CD4-positive, alpha-beta memory T cell (primary cell): ENCODE data around the gene TTLL11. TPM values are rescaled to one million over a fixed set of nuclear protein-coding genes. Genes with fewer than 3 reads are reported as not detected.

Source experiments
- CTCF ChIA-PET: fragments of 350-600 bp; sonication (Branson Sonifier 250); formaldehyde crosslinking; loops from one replicate; lab custom pipeline; 2021; ENCODE audit warnings: inconsistent platforms; ENCODE audit not compliant: partially characterized antibody; lab: Charles Lee
- POLR2A ChIA-PET: fragments of 350-600 bp; sonication (Branson Sonifier 250); formaldehyde crosslinking; loops from one replicate; lab custom pipeline; 2021; ENCODE audit not compliant: partially characterized antibody; lab: Charles Lee
- DNase-seq, 5 donors: peaks; one replicate each; pipeline versions ENCODE4 v3.0.0 to v3.0.0-alpha.2; 2020 to 2022; ENCODE audit warnings: mixed read lengths in 1 of 5
- H3K27ac ChIP-seq: one replicate; pipeline ENCODE4 v1.7.0; 2013; ENCODE audit warnings: low read depth, low read length
- H3K27me3 ChIP-seq: 2 replicates; pipeline ENCODE4 v1.7.0; 2013; ENCODE audit warnings: mild to moderate bottlenecking, low read length, moderate library complexity; ENCODE audit not compliant: insufficient read depth
- H3K36me3 ChIP-seq: 2 replicates; pipeline ENCODE4 v1.7.0; 2013; ENCODE audit warnings: mild to moderate bottlenecking, low read length, moderate library complexity; ENCODE audit not compliant: insufficient read depth
- H3K4me1 ChIP-seq: 2 replicates; pipeline ENCODE4 v1.7.0; 2013; ENCODE audit warnings: mild to moderate bottlenecking, low read length, moderate library complexity; ENCODE audit not compliant: insufficient read depth
- H3K4me3 ChIP-seq, 2 donors: one replicate each; pipeline ENCODE4 v1.7.0; 2013; ENCODE audit warnings: low read length in 2 of 2, mild to moderate bottlenecking in 1 of 2
- H3K9me3 ChIP-seq, 2 donors: one replicate each; pipeline ENCODE4 v1.7.0; 2013; ENCODE audit warnings: low read length in 2 of 2, control low read depth in 1 of 2; ENCODE audit not compliant: control insufficient read depth in 1 of 2
- H3K27ac Mint-ChIP-seq, 7 donors: one replicate each; pipeline ENCODE4 v1.8.0; 2020 to 2021; ENCODE audit warnings: mixed read lengths in 7 of 7, mild to moderate bottlenecking in 6 of 7, inconsistent platforms in 3 of 7, moderate library complexity in 3 of 7
- H3K27me3 Mint-ChIP-seq, 2 donors: one replicate each; pipeline ENCODE4 v1.8.0; 2020 to 2021; ENCODE audit warnings: mixed read lengths in 2 of 2
- H3K36me3 Mint-ChIP-seq, 2 donors: one replicate each; pipeline ENCODE4 v1.8.0; 2020 to 2021; ENCODE audit warnings: mixed read lengths in 2 of 2, inconsistent platforms in 1 of 2, mild to moderate bottlenecking in 1 of 2
- H3K4me1 Mint-ChIP-seq, 4 donors: one replicate each; pipeline ENCODE4 v1.8.0; 2020 to 2021; ENCODE audit warnings: mixed read lengths in 4 of 4, mild to moderate bottlenecking in 1 of 4
- H3K4me3 Mint-ChIP-seq, 8 donors: one replicate each; pipeline ENCODE4 v1.8.0; 2020 to 2021; ENCODE audit warnings: mixed read lengths in 8 of 8, mild to moderate bottlenecking in 7 of 8, moderate library complexity in 6 of 8, inconsistent platforms in 3 of 8
- H3K9me3 Mint-ChIP-seq, 8 donors: one replicate each; pipeline ENCODE4 v1.8.0; 2020 to 2021; ENCODE audit warnings: mixed read lengths in 8 of 8, mild to moderate bottlenecking in 5 of 8, inconsistent platforms in 3 of 8, moderate library complexity in 1 of 8
- intact Hi-C: fragments of 100-400 bp; cut with micrococcal nuclease; formaldehyde crosslinking; loops from one replicate; pipeline ENCODE4 v1.15.1; 2023
- polyA plus RNA-seq, 2 donors: library from polyadenylated mRNA; unstranded; fragments of 300-500 nt; fragmentation: Illumina TruSeq; gene quantifications; one replicate each; pipeline ENCODE4 v1.2.3, GENCODE V29; 2021
- total RNA-seq, 2 experiments: library from RNA; stranded (reverse); gene quantifications; one replicate each; pipeline ENCODE4 v1.2.3, GENCODE V29; 2021

TTLL11 gene
- total and polyA plus RNA-seq, 4 experiments from 2014 or later = 2.7 to 7.8 (median 3.1) TPM

GRCh38 chr9:121868626-121869025 lies 224.5 kb downstream of the TTLL11 start:
- Histone ChIP-seq H3K36me3 (no peaks in the 10 kb centered on the region), H3K4me1 (no peaks in the 10 kb centered on the region), H3K27ac (no peak overlapping the region), H3K4me3 (no peak overlapping the region), H3K9me3 (no peaks in the 10 kb centered on the region), H3K27me3 (no peaks in the 10 kb centered on the region)
- H3K4me1 Mint-ChIP-seq = no peaks in the 10 kb centered on the region
- peaks cover 0 to 12% of the 10 kb centered on the region in 2 donors for H3K36me3 Mint-ChIP-seq
- H3K4me3 Mint-ChIP-seq = no peak overlapping the region
- CTCF ChIA-PET = no interaction called here
- H3K27ac Mint-ChIP-seq = no peak overlapping the region
- no peaks in the 10 kb centered on the region for H3K9me3 Mint-ChIP-seq
- no peak for DNase-seq
- POLR2A ChIA-PET = no interaction called here
- intact Hi-C loops = no loop called here
- H3K27me3 Mint-ChIP-seq = no peaks in the 10 kb centered on the region

DNA sequence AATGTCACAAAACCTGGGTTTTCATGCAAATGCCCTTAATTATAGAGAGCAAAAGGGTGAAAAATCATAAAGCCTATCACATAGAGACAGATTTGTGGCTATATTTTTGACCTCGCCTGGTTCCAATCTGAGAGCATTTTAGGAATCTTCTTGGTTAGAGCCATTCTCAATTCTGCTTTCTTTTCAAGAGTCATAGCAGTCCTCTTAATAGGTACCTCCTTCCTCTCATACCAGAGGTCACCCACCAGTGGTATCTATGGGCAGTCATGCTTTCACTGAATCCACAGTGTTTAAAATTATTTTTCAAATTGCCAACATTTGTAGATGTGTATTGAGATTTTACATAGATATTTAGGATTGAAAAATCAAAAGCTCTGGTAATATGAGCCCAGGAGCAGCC lies 226.2 kb downstream of the TTLL11 start:
- no peaks in the 10 kb centered on the region for H3K27me3 Mint-ChIP-seq
- no peak overlapping the region for H3K4me3 Mint-ChIP-seq
- no peaks in the 10 kb centered on the region for H3K9me3 Mint-ChIP-seq
- DNase-seq = no peak
- H3K27ac ChIP-seq = no peak overlapping the region
- H3K27ac Mint-ChIP-seq = no peak overlapping the region
- no peaks in the 10 kb centered on the region for H3K27me3 ChIP-seq
- POLR2A ChIA-PET = no interaction called here
- H3K4me1 Mint-ChIP-seq = no peaks in the 10 kb centered on the region
- no peak overlapping the region for H3K4me3 ChIP-seq
- no peaks in the 10 kb centered on the region for H3K36me3 ChIP-seq
- CTCF ChIA-PET = no interaction called here
- H3K36me3 Mint-ChIP-seq = peaks cover 0 to 12% of the 10 kb centered on the region in 2 donors
- no peaks in the 10 kb centered on the region for H3K4me1 ChIP-seq
- H3K9me3 ChIP-seq = no peaks in the 10 kb centered on the region
- intact Hi-C loops = no loop called here

DNA sequence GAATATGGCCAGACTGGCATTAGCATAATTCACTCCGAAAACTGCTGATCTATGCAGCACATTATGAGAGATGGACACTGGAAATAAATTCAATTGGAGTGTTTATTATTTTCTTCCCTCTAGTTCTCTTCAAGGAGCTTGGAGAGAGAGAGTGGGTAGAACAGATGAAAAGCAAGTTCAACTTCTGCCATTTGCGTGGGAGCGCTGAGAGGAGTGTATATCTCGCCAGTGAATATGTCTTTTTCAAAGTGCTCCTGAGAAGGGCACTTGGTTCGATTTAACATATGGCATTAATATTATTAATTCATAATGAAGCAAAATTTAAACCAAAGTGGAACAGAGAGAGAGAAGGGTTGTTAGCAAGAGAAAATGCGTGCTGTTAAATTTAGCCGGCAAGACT lies 227.2 kb downstream of the TTLL11 start:
- H3K27me3 ChIP-seq = no peaks in the 10 kb centered on the region
- CTCF ChIA-PET = no interaction called here
- H3K36me3 ChIP-seq = no peaks in the 10 kb centered on the region
- POLR2A ChIA-PET = no interaction called here
- H3K4me3 Mint-ChIP-seq = no peak overlapping the region
- no peak overlapping the region for H3K4me3 ChIP-seq
- H3K27me3 Mint-ChIP-seq = no peaks in the 10 kb centered on the region
- H3K4me1 ChIP-seq = no peaks in the 10 kb centered on the region
- H3K4me1 Mint-ChIP-seq = no peaks in the 10 kb centered on the region
- no peak for DNase-seq
- no peak overlapping the region for H3K27ac Mint-ChIP-seq
- H3K36me3 Mint-ChIP-seq = peaks cover 0 to 12% of the 10 kb centered on the region in 2 donors
- intact Hi-C loops = no loop called here
- no peaks in the 10 kb centered on the region for H3K9me3 Mint-ChIP-seq
- no peak overlapping the region for H3K27ac ChIP-seq
- no peaks in the 10 kb centered on the region for H3K9me3 ChIP-seq

- Histone ChIP-seq H3K36me3 (no peaks in the 10 kb centered on the region), H3K27ac (no peak overlapping the region), H3K4me1 (no peaks in the 10 kb centered on the region), H3K4me3 (no peak overlapping the region), H3K9me3 (no peaks in the 10 kb centered on the region), H3K27me3 (no peaks in the 10 kb centered on the region)
- Mint-ChIP-seq H3K36me3 (peaks cover 0 to 7% of the 10 kb centered on the region in 2 donors), H3K27me3 (no peaks in the 10 kb centered on the region), H3K9me3 (no peaks in the 10 kb centered on the region), H3K4me1 (no peaks in the 10 kb centered on the region), H3K4me3 (no peak overlapping the region), H3K27ac (no peak overlapping the region)
- intact Hi-C loops = no loop called here
- POLR2A ChIA-PET = no interaction called here
- no peak for DNase-seq
- CTCF ChIA-PET = no interaction called here
Measured at GRCh38 chr9:121865060-121865459, 228.0 kb downstream of the TTLL11 start.

- Mint-ChIP-seq H3K9me3 (no peaks in the 10 kb centered on the region), H3K27ac (no peak overlapping the region), H3K27me3 (no peaks in the 10 kb centered on the region), H3K4me3 (no peak overlapping the region), H3K4me1 (no peaks in the 10 kb centered on the region), H3K36me3 (peaks cover 0 to 10% of the 10 kb centered on the region in 2 donors)
- Histone ChIP-seq H3K27ac (no peak overlapping the region), H3K36me3 (no peaks in the 10 kb centered on the region), H3K27me3 (no peaks in the 10 kb centered on the region), H3K4me1 (no peaks in the 10 kb centered on the region), H3K4me3 (no peak overlapping the region), H3K9me3 (no peaks in the 10 kb centered on the region)
- ChIA-PET CTCF (no interaction called here), POLR2A (no interaction called here)
- intact Hi-C loops = no loop called here
- DNase-seq = no peak
Measured at GRCh38 chr9:121863955-121864354, 229.2 kb downstream of the TTLL11 start.

DNA sequence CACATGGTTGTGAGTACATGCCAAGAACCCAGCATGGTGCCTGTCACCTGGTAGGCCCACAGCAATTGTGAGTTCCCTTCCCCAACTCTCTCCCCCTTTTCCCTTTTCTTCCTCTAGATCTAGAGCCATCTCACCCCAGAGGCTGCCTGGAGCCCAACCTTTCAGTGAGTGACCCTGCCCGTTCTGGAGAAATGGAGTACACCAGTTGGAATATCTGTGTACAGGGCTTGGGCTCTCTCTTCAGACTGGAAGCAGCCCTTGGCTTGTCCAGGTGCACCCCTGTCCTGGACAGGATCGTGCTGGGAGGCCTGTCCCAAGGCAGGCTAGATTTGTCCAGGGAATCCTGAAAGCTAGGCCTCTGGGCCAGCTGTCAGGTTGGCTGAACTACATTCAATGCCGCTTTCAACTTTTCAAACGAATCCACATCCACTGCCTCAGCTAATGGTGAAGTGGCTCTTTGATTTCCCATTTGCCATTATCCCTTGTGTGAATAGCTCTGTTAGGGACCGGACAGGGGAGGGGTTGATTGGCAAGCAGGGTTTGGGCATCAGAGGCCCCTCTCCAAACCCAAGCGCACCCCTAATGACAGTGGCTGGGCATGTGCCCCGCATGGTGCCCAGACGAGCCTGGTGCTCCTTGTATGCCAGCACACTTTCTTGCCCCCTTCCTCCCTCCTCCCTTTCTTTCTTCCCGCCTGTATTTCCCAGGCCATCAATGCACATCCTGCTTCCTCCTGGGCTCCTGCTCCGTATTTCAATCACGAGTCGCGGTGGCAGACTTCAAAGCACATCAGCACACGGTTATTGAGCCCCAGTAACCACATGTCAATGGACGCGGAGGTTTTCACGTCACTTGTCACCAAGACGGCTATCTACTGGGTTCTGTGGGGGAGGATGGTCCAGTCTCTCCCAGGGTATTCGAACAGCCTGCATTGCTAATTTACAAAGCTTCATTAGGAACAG lies 230.5 kb downstream of the TTLL11 start:
- H3K27ac Mint-ChIP-seq = no peak overlapping the region
- H3K4me1 Mint-ChIP-seq = no peaks in the 10 kb centered on the region
- H3K36me3 Mint-ChIP-seq = peaks cover 0 to 4% of the 10 kb centered on the region in 2 donors
- Histone ChIP-seq H3K4me1 (no peaks in the 10 kb centered on the region), H3K27ac (no peak overlapping the region), H3K36me3 (no peaks in the 10 kb centered on the region), H3K4me3 (no peak overlapping the region), H3K27me3 (no peaks in the 10 kb centered on the region), H3K9me3 (no peaks in the 10 kb centered on the region)
- POLR2A ChIA-PET = no interaction called here
- DNase-seq = no peak
- intact Hi-C loops = no loop called here
- no peak overlapping the region for H3K4me3 Mint-ChIP-seq
- H3K27me3 Mint-ChIP-seq = no peaks in the 10 kb centered on the region
- CTCF ChIA-PET = no interaction called here
- H3K9me3 Mint-ChIP-seq = no peaks in the 10 kb centered on the region

DNA sequence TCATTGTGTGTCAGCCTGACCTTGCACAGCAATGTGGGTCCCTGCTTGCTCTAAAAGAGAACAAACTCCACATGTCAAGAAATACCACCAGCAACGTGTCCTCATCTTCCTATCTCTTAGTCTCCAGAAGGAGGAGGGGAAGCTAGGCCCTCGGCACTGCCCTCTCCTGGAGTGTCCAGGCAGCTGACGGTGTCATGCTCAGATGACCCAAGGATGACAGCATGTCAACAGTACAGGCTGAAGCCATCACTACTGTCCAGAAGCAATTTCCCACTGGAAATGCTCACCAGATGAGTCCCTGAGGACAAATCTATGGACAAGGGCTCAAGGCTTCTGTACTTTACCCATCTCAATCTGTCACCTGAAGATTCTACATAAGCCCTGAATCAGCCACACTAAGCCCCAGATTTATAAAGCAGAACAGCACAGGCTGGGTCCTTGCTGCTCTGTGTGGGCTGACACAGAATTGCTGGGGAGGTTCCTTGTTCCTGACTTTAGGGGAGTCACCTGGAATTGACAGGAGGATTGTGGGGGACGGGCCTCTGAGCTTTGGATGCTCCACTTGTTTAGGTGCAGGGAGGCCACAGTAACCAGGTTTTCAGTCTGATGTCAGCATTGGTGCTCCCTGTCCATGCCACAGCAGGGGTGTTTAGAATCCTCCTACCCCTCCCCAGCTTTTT lies 231.5 kb downstream of the TTLL11 start:
- Mint-ChIP-seq H3K36me3 (peaks cover 0 to 4% of the 10 kb centered on the region in 2 donors), H3K4me1 (no peaks in the 10 kb centered on the region), H3K27ac (no peak overlapping the region), H3K27me3 (no peaks in the 10 kb centered on the region), H3K9me3 (no peaks in the 10 kb centered on the region), H3K4me3 (no peak overlapping the region)
- Histone ChIP-seq H3K27ac (no peak overlapping the region), H3K36me3 (no peaks in the 10 kb centered on the region), H3K4me3 (no peak overlapping the region), H3K9me3 (no peaks in the 10 kb centered on the region), H3K4me1 (no peaks in the 10 kb centered on the region), H3K27me3 (no peaks in the 10 kb centered on the region)
- intact Hi-C loops = no loop called here
- ChIA-PET CTCF (no interaction called here), POLR2A (no interaction called here)
- no peak for DNase-seq
